ENCODE data around the gene RUNX1.

GRCh38 chr21:35072960-35073359 is 23.9 kb upstream of the RUNX1 start:
- TF ChIP-seq CTCF (IDR thresholded peaks at IDR 0.05), result no peak
- no peak for TF ChIP-seq POLR2A (IDR thresholded peaks at IDR 0.05)

All from right lobe of liver (tissue), 4 donors.